ENCODE data around the gene TCTN2. TPM values are rescaled to one million over a fixed set of nuclear protein-coding genes. Genes with fewer than 3 reads are reported as not detected.

TCTN2 gene
- polyA plus RNA-seq (2013, experiment 1 of 4): 19.5 TPM
- 19.2 TPM for polyA plus RNA-seq (2013, experiment 2 of 4)
- polyA plus RNA-seq (2013, experiment 3 of 4): 16.4 TPM
- 17.9 TPM for polyA plus RNA-seq (2013, experiment 4 of 4)

DNA sequence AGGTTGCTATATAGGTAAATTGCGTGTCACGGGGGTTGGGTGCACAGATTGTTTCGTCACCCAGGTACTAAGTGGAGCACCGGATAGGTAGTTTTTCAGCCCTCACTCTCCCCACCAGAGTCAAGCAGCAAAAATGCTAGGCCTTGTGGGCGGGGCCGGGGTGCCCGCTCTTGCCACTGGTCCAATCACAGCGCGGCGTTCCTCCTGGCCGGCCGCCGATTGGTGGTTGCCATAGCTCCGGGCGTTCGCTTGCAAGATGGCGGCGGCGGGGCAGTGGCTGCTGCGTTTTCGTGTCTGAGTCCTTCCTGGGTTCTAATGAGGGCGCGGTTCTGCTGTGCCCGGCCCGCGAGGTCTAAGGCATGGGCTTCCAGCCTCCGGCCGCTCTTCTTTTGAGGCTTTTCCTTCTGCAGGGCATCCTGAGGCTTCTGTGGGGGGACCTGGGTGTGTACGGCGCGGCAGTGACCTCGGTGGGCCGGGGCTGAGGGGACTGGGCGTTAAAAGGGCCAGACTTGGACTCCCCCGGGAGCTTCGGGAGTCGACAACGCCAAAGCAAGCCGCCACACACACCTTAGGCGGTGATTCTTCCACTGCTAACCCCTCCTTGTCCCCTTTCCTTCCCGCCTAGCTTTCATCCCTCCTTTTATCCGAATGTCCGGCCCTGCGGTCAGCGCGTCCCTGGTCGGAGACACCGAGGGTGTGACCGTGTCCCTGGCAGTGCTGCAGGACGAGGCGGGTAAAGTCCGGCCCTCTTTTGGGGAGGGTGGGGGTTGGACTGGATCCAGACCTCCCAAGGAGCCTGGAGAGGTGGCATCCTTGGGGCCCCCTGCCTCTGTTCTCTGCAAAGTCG is at the start of gene TCTN2:
TCTN2 (plus strand) TSS at position 232 of the 847 bp plus-strand sequence; CDS start at position 360, 128 bp downstream.
- Histone ChIP-seq H3K4me1 (ENCODE audit: control insufficient read depth, insufficient read depth, low read length) (peaks cover 6% of the 10 kb centered on the region), H3K36me3 (ENCODE audit: control insufficient read depth, insufficient read depth, low read length) (no peaks in the 10 kb centered on the region), H3K4me3 (ENCODE audit: insufficient read depth, low read depth, low read length) (peak within 1 kb of the TSS; percentile 81), H3K9me3 (ENCODE audit: control insufficient read depth, low read length) (no peaks in the 10 kb centered on the region), H3K27ac (ENCODE audit: insufficient read depth, low read depth, low read length, poor library complexity, severe bottlenecking) (no peak within 1 kb of the TSS), H3K27me3 (ENCODE audit: control insufficient read depth, insufficient read depth, low read length, poor library complexity, severe bottlenecking) (no peaks in the 10 kb centered on the region)
- 3 to 4% methylated on average over 53 of the region's 53 CpGs for WGBS, 2 experiments

DNA sequence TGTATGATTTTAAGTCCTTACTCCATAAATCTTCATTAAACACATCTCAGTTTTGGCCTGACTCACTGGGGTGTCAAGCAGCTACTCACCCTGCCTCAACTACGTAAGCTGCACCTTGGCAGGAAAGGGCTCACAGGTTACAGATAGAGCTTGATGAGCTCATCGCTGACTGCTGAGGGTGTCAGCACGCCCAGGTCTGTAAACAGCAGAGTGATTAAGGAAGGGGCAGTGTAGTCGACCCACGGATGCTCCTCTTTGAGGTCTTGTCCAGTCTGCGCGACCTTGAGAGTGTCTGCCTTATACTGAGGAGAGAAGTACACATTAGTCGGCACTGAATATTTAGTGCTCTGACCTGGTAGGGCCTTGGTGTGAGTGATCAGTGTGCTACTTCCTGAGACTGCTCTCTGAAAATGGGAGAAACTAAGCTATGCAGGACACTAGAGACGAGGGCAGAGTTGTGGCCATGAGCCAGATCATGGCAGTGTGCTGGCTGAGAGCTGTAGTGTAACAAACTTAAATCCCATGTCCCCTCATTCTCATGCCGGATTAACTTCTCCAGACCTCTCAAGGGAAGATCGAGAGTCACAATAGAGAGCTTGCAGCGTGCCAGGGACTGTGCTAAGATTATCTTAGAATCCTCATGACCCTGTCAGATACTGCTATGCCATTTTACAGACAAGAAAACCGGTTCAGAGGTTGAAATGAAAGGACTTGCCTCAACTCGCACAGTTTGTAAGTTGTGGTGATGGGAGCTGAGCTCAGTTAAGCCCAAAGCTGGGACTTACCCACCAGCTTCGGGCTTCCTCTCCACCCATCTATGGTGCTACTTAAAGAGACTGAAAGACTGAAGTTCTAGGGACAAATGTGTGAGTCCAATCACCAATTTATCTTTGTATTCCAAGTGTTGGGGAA is 49.0 kb upstream of the TCTN2 start:
- Histone ChIP-seq H3K27ac (ENCODE audit: insufficient read depth, low read depth, low read length, poor library complexity, severe bottlenecking) (no peak overlapping the region), H3K9me3 (ENCODE audit: control insufficient read depth, low read length) (no peaks in the 10 kb centered on the region), H3K36me3 (ENCODE audit: control insufficient read depth, insufficient read depth, low read length) (peaks cover 54% of the 10 kb centered on the region), H3K27me3 (ENCODE audit: control insufficient read depth, insufficient read depth, low read length, poor library complexity, severe bottlenecking) (no peaks in the 10 kb centered on the region), H3K4me1 (ENCODE audit: control insufficient read depth, insufficient read depth, low read length) (no peaks in the 10 kb centered on the region), H3K4me3 (ENCODE audit: insufficient read depth, low read depth, low read length) (no peak overlapping the region)
- 94 to 95% methylated on average over 14 to 15 of the region's 15 CpGs for WGBS, 2 experiments

GRCh38 chr12:123633379-123634141 is 37.4 kb upstream of the TCTN2 start, which contains the start of the genes EIF2B1 and GTF2H3:
Gene EIF2B1 (minus strand): TSS chr12:123633686. CDS start chr12:123633557, 129 bp downstream.
Gene GTF2H3 (plus strand): TSS chr12:123633829. CDS start chr12:123633860, 31 bp downstream.
- no peaks in the 10 kb centered on the region for H3K4me1 ChIP-seq (ENCODE audit: control insufficient read depth, insufficient read depth, low read length)
- peak within 1 kb of the TSS; percentile 64 for H3K27ac ChIP-seq (ENCODE audit: insufficient read depth, low read depth, low read length, poor library complexity, severe bottlenecking)
- no peaks in the 10 kb centered on the region for H3K27me3 ChIP-seq (ENCODE audit: control insufficient read depth, insufficient read depth, low read length, poor library complexity, severe bottlenecking)
- peaks cover 17% of the 10 kb centered on the region for H3K36me3 ChIP-seq (ENCODE audit: control insufficient read depth, insufficient read depth, low read length)
- no peaks in the 10 kb centered on the region for H3K9me3 ChIP-seq (ENCODE audit: control insufficient read depth, low read length)
- 0% methylated on average over 52 of the region's 52 CpGs for WGBS, 2 experiments
- peak within 1 kb of the TSS; percentile 92 for H3K4me3 ChIP-seq (ENCODE audit: insufficient read depth, low read depth, low read length)

GRCh38 chr12:123634142-123634561 is 36.8 kb upstream of the TCTN2 start:
- H3K27ac ChIP-seq (ENCODE audit: insufficient read depth, low read depth, low read length, poor library complexity, severe bottlenecking): peak overlapping the region; percentile 64
- H3K4me3 ChIP-seq (ENCODE audit: insufficient read depth, low read depth, low read length): peak overlapping the region; percentile 92
- H3K27me3 ChIP-seq (ENCODE audit: control insufficient read depth, insufficient read depth, low read length, poor library complexity, severe bottlenecking): no peaks in the 10 kb centered on the region
- H3K4me1 ChIP-seq (ENCODE audit: control insufficient read depth, insufficient read depth, low read length): no peaks in the 10 kb centered on the region
- H3K9me3 ChIP-seq (ENCODE audit: control insufficient read depth, low read length): no peaks in the 10 kb centered on the region
- H3K36me3 ChIP-seq (ENCODE audit: control insufficient read depth, insufficient read depth, low read length): peaks cover 16% of the 10 kb centered on the region
- 11% methylated on average over 17 to 19 of the region's 19 CpGs for WGBS, 2 experiments

GRCh38 chr12:123643911-123644310 is 27.0 kb upstream of the TCTN2 start:
- Histone ChIP-seq H3K27me3 (ENCODE audit: control insufficient read depth, insufficient read depth, low read length, poor library complexity, severe bottlenecking) (no peaks in the 10 kb centered on the region), H3K4me1 (ENCODE audit: control insufficient read depth, insufficient read depth, low read length) (no peaks in the 10 kb centered on the region), H3K4me3 (ENCODE audit: insufficient read depth, low read depth, low read length) (no peak overlapping the region), H3K27ac (ENCODE audit: insufficient read depth, low read depth, low read length, poor library complexity, severe bottlenecking) (no peak overlapping the region), H3K9me3 (ENCODE audit: control insufficient read depth, low read length) (no peaks in the 10 kb centered on the region), H3K36me3 (ENCODE audit: control insufficient read depth, insufficient read depth, low read length) (peaks cover 16% of the 10 kb centered on the region)
- WGBS, 2 experiments: 90 to 95% methylated on average over 7 of the region's 7 CpGs

- Histone ChIP-seq H3K27ac (ENCODE audit: insufficient read depth, low read depth, low read length, poor library complexity, severe bottlenecking) (no peak overlapping the region), H3K27me3 (ENCODE audit: control insufficient read depth, insufficient read depth, low read length, poor library complexity, severe bottlenecking) (no peaks in the 10 kb centered on the region), H3K36me3 (ENCODE audit: control insufficient read depth, insufficient read depth, low read length) (peaks cover 17% of the 10 kb centered on the region), H3K4me3 (ENCODE audit: insufficient read depth, low read depth, low read length) (no peak overlapping the region), H3K9me3 (ENCODE audit: control insufficient read depth, low read length) (no peaks in the 10 kb centered on the region), H3K4me1 (ENCODE audit: control insufficient read depth, insufficient read depth, low read length) (no peaks in the 10 kb centered on the region)
- WGBS, 2 experiments: 96 to 98% methylated on average over 3 of the region's 3 CpGs
Observed at GRCh38 chr12:123645380-123645779, 25.5 kb upstream of the TCTN2 start.

DNA sequence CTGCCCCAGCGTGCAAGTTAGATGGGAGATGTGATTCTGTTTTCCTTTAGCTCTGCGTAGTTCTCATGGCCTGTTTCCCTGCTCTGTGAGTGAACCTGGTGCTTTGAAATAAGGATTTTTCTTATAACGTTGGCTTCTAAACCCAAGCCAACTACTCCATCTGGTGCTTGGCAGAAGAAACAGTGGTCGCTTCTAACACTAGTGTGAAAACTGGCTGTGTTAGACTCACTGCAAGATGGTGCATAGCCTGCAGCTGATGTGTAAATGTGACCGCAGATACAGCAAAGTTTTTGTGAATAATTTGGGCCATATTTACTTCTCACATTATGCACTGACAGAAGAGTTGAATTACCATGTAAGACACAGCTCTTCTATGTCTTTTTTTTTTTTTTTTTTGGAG is 25.0 kb upstream of the TCTN2 start:
- no peaks in the 10 kb centered on the region for H3K9me3 ChIP-seq (ENCODE audit: control insufficient read depth, low read length)
- H3K4me1 ChIP-seq (ENCODE audit: control insufficient read depth, insufficient read depth, low read length): no peaks in the 10 kb centered on the region
- H3K4me3 ChIP-seq (ENCODE audit: insufficient read depth, low read depth, low read length): no peak overlapping the region
- WGBS, 2 experiments: 96 to 98% methylated on average over 5 of the region's 5 CpGs
- peaks cover 19% of the 10 kb centered on the region for H3K36me3 ChIP-seq (ENCODE audit: control insufficient read depth, insufficient read depth, low read length)
- no peaks in the 10 kb centered on the region for H3K27me3 ChIP-seq (ENCODE audit: control insufficient read depth, insufficient read depth, low read length, poor library complexity, severe bottlenecking)
- no peak overlapping the region for H3K27ac ChIP-seq (ENCODE audit: insufficient read depth, low read depth, low read length, poor library complexity, severe bottlenecking)

DNA sequence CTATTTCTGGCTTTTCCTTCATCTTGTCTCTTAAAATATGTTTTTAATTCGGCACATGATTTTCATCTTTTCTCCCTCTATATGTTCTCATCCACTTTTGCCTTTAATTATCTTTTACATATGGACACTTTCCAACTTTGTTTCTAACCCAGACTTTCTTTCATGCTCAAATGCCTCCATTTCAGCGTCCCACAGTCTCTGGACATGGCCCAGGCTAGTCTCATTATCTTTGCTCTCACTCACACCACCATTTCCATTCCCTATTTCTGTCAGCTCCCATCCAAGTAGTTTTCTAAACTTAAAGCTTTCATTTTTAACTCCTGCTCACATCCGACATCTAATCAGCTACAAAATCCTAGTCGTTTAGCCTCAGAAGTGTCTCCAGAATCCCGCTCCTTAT is 22.5 kb upstream of the TCTN2 start:
- no peak overlapping the region for H3K4me3 ChIP-seq (ENCODE audit: insufficient read depth, low read depth, low read length)
- WGBS, 2 experiments: 94% methylated on average over 5 of the region's 5 CpGs
- no peaks in the 10 kb centered on the region for H3K27me3 ChIP-seq (ENCODE audit: control insufficient read depth, insufficient read depth, low read length, poor library complexity, severe bottlenecking)
- H3K9me3 ChIP-seq (ENCODE audit: control insufficient read depth, low read length): no peaks in the 10 kb centered on the region
- H3K4me1 ChIP-seq (ENCODE audit: control insufficient read depth, insufficient read depth, low read length): no peaks in the 10 kb centered on the region
- no peak overlapping the region for H3K27ac ChIP-seq (ENCODE audit: insufficient read depth, low read depth, low read length, poor library complexity, severe bottlenecking)
- peaks cover 15% of the 10 kb centered on the region for H3K36me3 ChIP-seq (ENCODE audit: control insufficient read depth, insufficient read depth, low read length)

DNA sequence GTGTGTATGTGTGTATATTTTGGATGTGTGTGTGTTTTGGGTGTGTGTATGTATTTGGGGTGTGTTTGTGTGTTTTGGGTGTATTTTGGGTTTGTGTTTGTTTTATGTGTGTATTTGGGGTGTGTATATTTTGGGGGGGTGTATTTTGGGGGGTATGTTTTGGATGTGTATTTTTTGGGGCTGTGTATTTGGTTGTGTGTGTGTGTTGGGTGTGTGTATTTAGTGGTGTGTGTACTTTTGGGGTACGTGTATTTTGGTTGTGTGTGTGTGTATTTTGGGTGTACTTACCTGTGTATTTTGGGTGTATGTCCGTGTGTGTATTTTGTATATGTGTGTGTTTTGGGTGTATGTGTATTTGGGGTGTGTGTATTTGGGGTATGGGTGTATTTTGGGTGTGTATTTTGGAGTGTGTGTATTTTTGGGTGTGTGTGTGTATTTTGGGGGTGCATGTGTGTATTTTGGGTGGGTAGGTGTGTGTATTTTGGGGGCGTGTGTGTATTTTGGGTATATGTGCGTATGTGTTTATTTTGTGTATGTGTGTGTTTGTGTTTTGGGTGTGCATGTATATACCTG is 16.7 kb upstream of the TCTN2 start:
- 93 to 95% methylated on average over 4 of the region's 4 CpGs for WGBS, 2 experiments
- Histone ChIP-seq H3K4me1 (ENCODE audit: control insufficient read depth, insufficient read depth, low read length) (no peaks in the 10 kb centered on the region), H3K9me3 (ENCODE audit: control insufficient read depth, low read length) (no peaks in the 10 kb centered on the region), H3K27ac (ENCODE audit: insufficient read depth, low read depth, low read length, poor library complexity, severe bottlenecking) (no peak overlapping the region), H3K27me3 (ENCODE audit: control insufficient read depth, insufficient read depth, low read length, poor library complexity, severe bottlenecking) (no peaks in the 10 kb centered on the region), H3K4me3 (ENCODE audit: insufficient read depth, low read depth, low read length) (no peak overlapping the region), H3K36me3 (ENCODE audit: control insufficient read depth, insufficient read depth, low read length) (peaks cover 5% of the 10 kb centered on the region)

Data from ectodermal cell (in vitro differentiated cells).